Activated naive CD8-positive, alpha-beta T cell treated with anti-CD3 and anti-CD28 coated beads for 36 hours (primary cell): ENCODE results near the gene CAMKMT. TPM values are rescaled to one million over a fixed set of nuclear protein-coding genes. Genes with fewer than 3 reads are reported as not detected.

Source experiments
- DNase-seq: peaks from one replicate; pipeline ENCODE4 v3.0.0; 2021
- H3K27ac Mint-ChIP-seq: one replicate; pipeline ENCODE4 v1.8.0; 2022; ENCODE audit warnings: mild to moderate bottlenecking, moderate library complexity, mixed read lengths
- H3K27me3 Mint-ChIP-seq: one replicate; pipeline ENCODE4 v1.8.0; 2022; ENCODE audit warnings: mild to moderate bottlenecking, mixed read lengths
- H3K36me3 Mint-ChIP-seq: one replicate; pipeline ENCODE4 v1.8.0; 2021; ENCODE audit warnings: mild to moderate bottlenecking, mixed read lengths
- H3K4me1 Mint-ChIP-seq: one replicate; pipeline ENCODE4 v1.8.0; 2021; ENCODE audit warnings: mixed read lengths
- H3K4me3 Mint-ChIP-seq: one replicate; pipeline ENCODE4 v1.8.0; 2022; ENCODE audit warnings: mild to moderate bottlenecking, moderate library complexity, mixed read lengths
- H3K9me3 Mint-ChIP-seq: one replicate; pipeline ENCODE4 v1.8.0; 2022; ENCODE audit warnings: mixed read lengths
- total RNA-seq, 2 experiments: library from RNA; stranded (reverse); gene quantifications; one replicate each; pipeline ENCODE4 v1.2.3, GENCODE V29; 2021

The CAMKMT gene
- total RNA-seq, 2 experiments from 2014 or later, result 10.0 to 11.8 TPM

DNA sequence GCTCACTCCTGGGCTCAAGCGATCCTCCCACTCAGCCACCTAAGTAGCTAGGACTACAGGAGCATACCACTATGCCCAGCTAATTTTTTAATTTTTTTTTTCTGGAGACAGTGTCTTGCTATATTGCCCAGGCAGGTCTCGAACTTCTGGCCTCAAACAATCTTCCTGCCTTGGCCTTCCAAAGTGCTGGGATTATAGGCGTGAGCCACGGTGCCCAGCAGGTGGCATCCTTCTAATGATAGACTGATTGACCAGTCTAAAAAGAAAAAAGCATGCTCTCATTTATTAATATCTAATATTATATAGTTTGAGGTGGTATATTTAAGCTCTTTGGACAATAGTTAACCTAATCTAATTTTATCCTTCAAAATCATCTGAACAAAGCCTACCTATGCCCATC lies 198.6 kb downstream of the CAMKMT start:
- no peaks in the 10 kb centered on the region for H3K27me3 Mint-ChIP-seq

GRCh38 chr2:44560941-44561340 lies 199.2 kb downstream of the CAMKMT start:
- no peaks in the 10 kb centered on the region for H3K9me3 Mint-ChIP-seq
- no peak for DNase-seq
- H3K27me3 Mint-ChIP-seq, result no peaks in the 10 kb centered on the region
- no peak overlapping the region for H3K27ac Mint-ChIP-seq
- peaks cover 3% of the 10 kb centered on the region for H3K4me1 Mint-ChIP-seq
- H3K36me3 Mint-ChIP-seq, result peaks cover 12% of the 10 kb centered on the region
- no peak overlapping the region for H3K4me3 Mint-ChIP-seq

More for the DNA sequence above, 198.6 kb downstream of the CAMKMT start:
- Mint-ChIP-seq H3K4me1 (peaks cover 3% of the 10 kb centered on the region), H3K36me3 (peaks cover 12% of the 10 kb centered on the region), H3K4me3 (no peak overlapping the region), H3K9me3 (no peaks in the 10 kb centered on the region), H3K27ac (no peak overlapping the region)
- DNase-seq, result peak; percentile 11

DNA sequence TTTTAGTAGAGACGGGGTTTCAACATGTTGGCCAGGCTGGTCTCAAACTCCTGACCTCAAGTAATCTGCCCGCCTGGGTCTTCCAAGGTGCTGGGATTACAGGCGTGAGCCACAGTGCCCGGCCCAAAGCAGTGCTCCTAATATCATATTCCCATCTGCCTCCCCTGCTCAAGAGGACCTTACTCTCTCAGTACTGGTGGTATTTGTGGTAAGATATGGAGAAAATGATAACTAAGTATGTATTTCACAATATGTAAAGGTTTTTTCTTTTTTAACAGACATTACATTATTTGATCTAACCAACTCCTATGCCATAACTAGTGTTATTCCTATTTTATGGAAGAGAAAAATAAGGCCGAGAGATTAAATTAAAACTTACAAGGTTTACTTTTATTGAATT lies 201.0 kb downstream of the CAMKMT start:
- peaks cover 6% of the 10 kb centered on the region for H3K4me1 Mint-ChIP-seq
- DNase-seq, result no peak
- peaks cover 10% of the 10 kb centered on the region for H3K36me3 Mint-ChIP-seq
- no peaks in the 10 kb centered on the region for H3K27me3 Mint-ChIP-seq
- H3K4me3 Mint-ChIP-seq, result no peak overlapping the region
- no peak overlapping the region for H3K27ac Mint-ChIP-seq
- no peaks in the 10 kb centered on the region for H3K9me3 Mint-ChIP-seq

GRCh38 chr2:44564752-44565151 lies 203.0 kb downstream of the CAMKMT start:
- H3K9me3 Mint-ChIP-seq, result no peaks in the 10 kb centered on the region
- no peak overlapping the region for H3K27ac Mint-ChIP-seq
- peaks cover 13% of the 10 kb centered on the region for H3K4me1 Mint-ChIP-seq
- no peaks in the 10 kb centered on the region for H3K27me3 Mint-ChIP-seq
- DNase-seq, result no peak
- H3K36me3 Mint-ChIP-seq, result peaks cover 6% of the 10 kb centered on the region
- H3K4me3 Mint-ChIP-seq, result no peak overlapping the region

DNA sequence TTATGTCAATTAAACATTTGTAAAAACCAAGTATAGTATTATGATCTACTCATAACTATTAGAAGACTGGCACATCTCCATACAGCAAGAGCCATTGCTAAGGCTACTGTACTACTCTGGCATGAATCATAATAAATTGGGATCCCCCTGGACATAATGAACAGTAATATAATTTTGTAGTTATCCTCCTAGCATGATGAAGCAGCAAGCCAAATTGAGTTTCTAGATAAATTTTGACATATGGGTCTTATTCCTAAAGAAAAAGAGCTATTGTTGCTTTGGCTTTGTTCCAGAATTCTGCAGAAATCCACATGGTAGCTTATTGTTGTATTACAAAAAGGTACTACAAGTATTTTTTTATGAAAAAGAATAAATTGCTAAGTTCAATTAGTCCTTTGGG lies 204.3 kb downstream of the CAMKMT start:
- Mint-ChIP-seq H3K4me3 (no peak overlapping the region), H3K9me3 (no peaks in the 10 kb centered on the region), H3K27me3 (no peaks in the 10 kb centered on the region), H3K4me1 (peaks cover 21% of the 10 kb centered on the region), H3K27ac (no peak overlapping the region), H3K36me3 (peaks cover 6% of the 10 kb centered on the region)
- DNase-seq, result no peak

- H3K27me3 Mint-ChIP-seq, result no peaks in the 10 kb centered on the region
Measured at GRCh38 chr2:44569491-44569890, 207.7 kb downstream of the CAMKMT start.

DNA sequence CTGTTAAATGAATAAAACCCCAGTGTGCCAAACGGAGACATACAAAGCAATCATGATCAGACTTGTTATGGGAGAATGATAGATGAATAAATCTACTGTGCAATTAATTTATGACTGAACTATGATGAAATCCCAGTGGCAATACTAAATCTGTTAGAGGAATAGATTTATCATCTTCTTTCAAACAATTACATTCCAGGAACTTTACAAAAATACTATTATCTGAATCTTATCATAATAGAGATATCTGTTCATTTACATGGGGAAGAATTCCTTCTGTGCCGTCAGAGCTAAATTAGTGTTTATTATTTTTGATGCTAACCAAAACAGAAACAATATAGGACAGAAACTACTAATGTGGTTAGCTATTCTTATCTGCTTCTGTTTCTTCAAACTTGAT lies 208.5 kb downstream of the CAMKMT start:
- H3K9me3 Mint-ChIP-seq, result no peaks in the 10 kb centered on the region
- no peak for DNase-seq
- no peaks in the 10 kb centered on the region for H3K27me3 Mint-ChIP-seq
- H3K36me3 Mint-ChIP-seq, result no peaks in the 10 kb centered on the region
- H3K4me3 Mint-ChIP-seq, result no peak overlapping the region
- H3K27ac Mint-ChIP-seq, result no peak overlapping the region
- H3K4me1 Mint-ChIP-seq, result peaks cover 31% of the 10 kb centered on the region

More at GRCh38 chr2:44569491-44569890, 207.7 kb downstream of the CAMKMT start:
- Mint-ChIP-seq H3K4me1 (peaks cover 31% of the 10 kb centered on the region), H3K36me3 (no peaks in the 10 kb centered on the region), H3K4me3 (no peak overlapping the region), H3K27ac (no peak overlapping the region), H3K9me3 (no peaks in the 10 kb centered on the region)
- no peak for DNase-seq

GRCh38 chr2:44570777-44571176 lies 209.0 kb downstream of the CAMKMT start:
- Mint-ChIP-seq H3K36me3 (no peaks in the 10 kb centered on the region), H3K4me1 (peaks cover 31% of the 10 kb centered on the region), H3K9me3 (no peaks in the 10 kb centered on the region), H3K27ac (no peak overlapping the region), H3K4me3 (no peak overlapping the region), H3K27me3 (no peaks in the 10 kb centered on the region)
- no peak for DNase-seq

DNA sequence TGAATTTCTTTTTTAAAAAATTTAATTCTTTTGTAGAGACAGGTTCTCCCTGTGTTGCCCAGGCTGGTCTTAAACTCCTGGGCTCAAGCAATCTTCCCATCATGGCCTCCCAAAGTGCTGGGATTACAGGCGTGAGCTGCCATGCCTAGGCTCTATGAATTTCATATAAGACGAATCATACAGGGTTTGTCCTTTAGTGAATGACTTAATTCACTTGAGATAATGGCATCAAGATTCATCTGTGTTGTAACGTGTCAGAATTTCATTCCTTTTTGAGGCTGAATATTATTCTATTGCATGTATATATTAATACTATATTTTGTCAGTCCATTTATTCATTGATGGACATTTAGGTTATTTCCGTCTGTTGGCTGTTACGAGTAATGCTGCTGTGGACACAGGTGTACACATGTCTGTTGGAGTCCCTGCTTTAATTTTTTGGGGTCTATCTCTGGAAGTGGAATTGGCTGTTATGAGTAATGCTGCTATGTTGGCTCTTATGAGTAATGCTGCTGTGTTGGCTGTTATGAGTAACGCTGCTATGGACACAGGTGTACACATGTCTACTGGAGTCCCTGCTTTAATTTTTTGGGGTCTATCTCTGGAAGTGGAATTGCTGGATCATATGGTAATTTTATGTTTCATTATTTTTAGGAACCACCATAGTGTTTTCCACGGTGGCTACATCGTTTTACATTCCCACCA lies 210.6 kb downstream of the CAMKMT start:
- H3K4me1 Mint-ChIP-seq, result peaks cover 29% of the 10 kb centered on the region

DNA sequence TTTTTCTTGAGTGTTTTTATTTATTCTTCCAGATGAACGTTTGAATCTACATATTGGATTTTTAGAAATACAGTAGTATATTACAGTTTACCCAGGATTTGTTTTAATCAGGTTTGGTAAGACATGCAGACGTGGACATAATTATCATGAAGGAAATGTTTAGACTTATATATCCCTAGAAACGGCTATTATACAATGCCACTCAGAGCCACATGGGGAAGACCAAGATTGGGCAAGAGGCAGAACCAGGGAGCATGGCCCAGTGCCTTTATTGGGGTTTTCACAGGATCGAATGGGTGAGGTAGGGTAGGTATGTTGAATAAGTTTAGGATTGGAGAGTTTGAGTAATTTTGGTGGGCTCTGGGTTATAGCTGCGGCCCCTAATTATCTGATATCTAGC lies 212.2 kb downstream of the CAMKMT start:
- H3K27ac Mint-ChIP-seq, result no peak overlapping the region
- H3K27me3 Mint-ChIP-seq, result no peaks in the 10 kb centered on the region
- no peak for DNase-seq
- H3K9me3 Mint-ChIP-seq, result no peaks in the 10 kb centered on the region
- H3K36me3 Mint-ChIP-seq, result no peaks in the 10 kb centered on the region
- peaks cover 35% of the 10 kb centered on the region for H3K4me1 Mint-ChIP-seq
- H3K4me3 Mint-ChIP-seq, result no peak overlapping the region

More for the DNA sequence above, 210.6 kb downstream of the CAMKMT start:
- H3K4me3 Mint-ChIP-seq, result no peak overlapping the region
- no peaks in the 10 kb centered on the region for H3K9me3 Mint-ChIP-seq
- DNase-seq, result no peak
- no peak overlapping the region for H3K27ac Mint-ChIP-seq
- H3K27me3 Mint-ChIP-seq, result no peaks in the 10 kb centered on the region
- H3K36me3 Mint-ChIP-seq, result no peaks in the 10 kb centered on the region

DNA sequence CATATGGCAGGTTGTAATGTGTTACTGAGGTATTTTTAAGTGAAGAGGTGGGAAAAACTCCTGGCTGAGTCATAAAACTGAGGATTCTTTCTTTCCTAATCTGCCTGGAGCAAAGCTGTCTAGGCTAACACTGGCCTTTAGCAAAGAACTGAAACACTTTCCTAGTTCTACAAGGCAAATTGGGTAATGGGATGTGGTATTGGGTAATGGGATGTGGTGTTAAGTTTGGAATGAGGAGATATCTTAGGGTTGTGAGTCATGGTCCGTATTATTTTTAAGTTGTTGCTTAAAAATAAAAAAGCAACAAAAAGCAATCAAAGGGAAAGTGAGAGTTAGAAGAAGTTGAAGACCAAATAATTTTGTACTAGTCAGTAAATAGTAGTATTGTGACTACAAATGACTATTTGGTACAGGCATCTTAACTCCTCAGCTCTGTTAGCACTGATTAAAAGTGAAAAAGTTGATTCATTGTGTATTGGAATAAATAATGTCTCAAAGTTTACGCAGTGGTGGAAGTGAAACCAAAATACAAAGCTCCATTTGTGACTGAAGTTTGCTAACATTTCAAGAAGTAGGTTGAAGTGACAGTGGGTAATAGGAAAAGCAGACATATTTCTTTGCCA lies 216.8 kb downstream of the CAMKMT start:
- no peak for DNase-seq
- no peaks in the 10 kb centered on the region for H3K36me3 Mint-ChIP-seq
- no peaks in the 10 kb centered on the region for H3K9me3 Mint-ChIP-seq
- H3K27ac Mint-ChIP-seq, result peak overlapping the region; percentile 77
- no peaks in the 10 kb centered on the region for H3K27me3 Mint-ChIP-seq
- peak overlapping the region; percentile 61 for H3K4me3 Mint-ChIP-seq
- peaks cover 39% of the 10 kb centered on the region for H3K4me1 Mint-ChIP-seq

- peak; percentile 13 for DNase-seq
- H3K27ac Mint-ChIP-seq, result peak overlapping the region; percentile 77
- no peaks in the 10 kb centered on the region for H3K27me3 Mint-ChIP-seq
- H3K9me3 Mint-ChIP-seq, result no peaks in the 10 kb centered on the region
- peak overlapping the region; percentile 61 for H3K4me3 Mint-ChIP-seq
- no peaks in the 10 kb centered on the region for H3K36me3 Mint-ChIP-seq
- H3K4me1 Mint-ChIP-seq, result peaks cover 39% of the 10 kb centered on the region
Measured at GRCh38 chr2:44579115-44579836, 217.5 kb downstream of the CAMKMT start.

DNA sequence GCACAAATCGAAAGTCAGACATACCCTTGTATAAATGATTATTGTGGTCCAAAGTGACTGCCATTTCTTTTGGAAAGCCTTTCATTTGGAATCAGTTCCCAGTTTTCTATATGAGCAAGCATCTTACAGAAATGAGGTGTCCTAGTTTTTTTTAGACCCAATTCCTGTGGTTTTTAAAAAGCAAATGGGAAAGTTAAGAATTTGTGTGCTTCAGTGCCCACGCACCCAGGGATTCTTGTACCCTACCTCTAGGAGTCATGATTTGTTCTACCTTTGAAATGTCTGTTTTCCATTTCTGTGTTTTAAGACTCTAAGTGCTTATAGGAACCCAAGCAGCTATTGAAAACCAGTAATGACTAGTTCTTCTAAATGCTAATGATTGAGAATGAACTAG lies 218.1 kb downstream of the CAMKMT start:
- Mint-ChIP-seq H3K9me3 (no peaks in the 10 kb centered on the region), H3K4me1 (peaks cover 39% of the 10 kb centered on the region), H3K4me3 (no peak overlapping the region), H3K27me3 (no peaks in the 10 kb centered on the region), H3K36me3 (no peaks in the 10 kb centered on the region), H3K27ac (no peak overlapping the region)
- no peak for DNase-seq

- no peaks in the 10 kb centered on the region for H3K36me3 Mint-ChIP-seq
- H3K4me3 Mint-ChIP-seq, result no peak overlapping the region
- no peak for DNase-seq
- peak overlapping the region; percentile 9 for H3K27ac Mint-ChIP-seq
- no peaks in the 10 kb centered on the region for H3K9me3 Mint-ChIP-seq
- H3K4me1 Mint-ChIP-seq, result peaks cover 44% of the 10 kb centered on the region
- H3K27me3 Mint-ChIP-seq, result no peaks in the 10 kb centered on the region
Measured at GRCh38 chr2:44580875-44581515, 219.2 kb downstream of the CAMKMT start.

- peaks cover 43% of the 10 kb centered on the region for H3K4me1 Mint-ChIP-seq
- H3K36me3 Mint-ChIP-seq, result peaks cover 2% of the 10 kb centered on the region
- H3K4me3 Mint-ChIP-seq, result no peak overlapping the region
- H3K27me3 Mint-ChIP-seq, result no peaks in the 10 kb centered on the region
- no peak for DNase-seq
- H3K9me3 Mint-ChIP-seq, result peaks cover 3% of the 10 kb centered on the region
- H3K27ac Mint-ChIP-seq, result no peak overlapping the region
Measured at GRCh38 chr2:44582363-44583008, 220.7 kb downstream of the CAMKMT start.
